ENCODE results near the gene CDKN2C. TPM values are rescaled to one million over a fixed set of nuclear protein-coding genes. Genes with fewer than 3 reads are reported as not detected.
A peak's percentile ranks its signal among the peaks of the same experiment; 100 is the strongest.

The CDKN2C gene
- total and polyA plus RNA-seq, 11 donors: 11.2 to 18.8 (median 15.3) TPM

- peak; percentile 96 to 98 (median 97) for DNase-seq
- H3K36me3 ChIP-seq: peaks cover 0 to 3% (median 0%) of the 10 kb centered on the region in 9 donors
- peak in 6 of 12 donors; percentile 13 to 35 (median 20) for TF ChIP-seq CTCF (IDR thresholded peaks at IDR 0.05)
- peak; percentile 37 to 88 for TF ChIP-seq POLR2A (IDR thresholded peaks at IDR 0.05)
- ATAC-seq: peak; percentile 96 to 99 (median 99)
- no peaks in the 10 kb centered on the region for H3K27me3 ChIP-seq
- intact Hi-C loops (cut with DNase I): loop anchor here in 3 of 10 donors (1.0 to 10.0 kb wide), 5 partner anchors 8 to 915 kb away; partner anchors contain the start of genes EPS15 (in 1 of the 3) and NRDC (in 1 of the 3)
- H3K4me1 ChIP-seq: peaks cover 0 to 37% (median 17%) of the 10 kb centered on the region in 12 donors
- H3K9me3 ChIP-seq: no peaks in the 10 kb centered on the region
- H3K4me3 ChIP-seq: peak within 1 kb of the TSS; percentile 44 to 89 (median 75)
- peak within 1 kb of the TSS; percentile 51 to 93 (median 86) for H3K27ac ChIP-seq
- 0% methylated on average over 23 to 80 of the region's 80 CpGs for WGBS, 4 donors
These were observed 9.9 kb upstream of the CDKN2C start, which contains the start of gene FAF1 for GRCh38 chr1:50959913-50960844. FAF1 (minus strand) TSS chr1:50960267; CDS start chr1:50959811, 456 bp downstream.

GRCh38 chr1:50964863-50965262 lies 5.2 kb upstream of the CDKN2C start:
- ATAC-seq (no peak), DNase-seq (no peak)
- TF ChIP-seq POLR2A (IDR thresholded peaks at IDR 0.05): no peak
- TF ChIP-seq CTCF (IDR thresholded peaks at IDR 0.05): no peak
- no peak overlapping the region for H3K27ac ChIP-seq
- no peaks in the 10 kb centered on the region for H3K9me3 ChIP-seq
- no peaks in the 10 kb centered on the region for H3K36me3 ChIP-seq
- peaks cover 0 to 24% (median 13%) of the 10 kb centered on the region in 12 donors for H3K4me1 ChIP-seq
- intact Hi-C loops (cut with DNase I): loop anchor here in 3 of 10 donors (5.0 to 10.0 kb wide), 7 partner anchors 33 to 910 kb away; partner anchors contain the start of genes EPS15 (in 1 of the 3), NRDC (in 1 of the 3) and RNF11 (in 1 of the 3)
- no peaks in the 10 kb centered on the region for H3K27me3 ChIP-seq
- WGBS, 4 donors: 91 to 95% (median 94%) methylated on average over 11 of the region's 11 CpGs
- H3K4me3 ChIP-seq: no peak overlapping the region

GRCh38 chr1:50966991-50967390 lies 3.1 kb upstream of the CDKN2C start:
- TF ChIP-seq POLR2A (IDR thresholded peaks at IDR 0.05) (no peak), CTCF (IDR thresholded peaks at IDR 0.05) (no peak)
- intact Hi-C loops (cut with DNase I): loop anchor here in 3 of 10 donors (5.0 to 10.0 kb wide), 7 partner anchors 35 to 908 kb away; partner anchors contain the start of genes EPS15 (in 1 of the 3), NRDC (in 1 of the 3) and RNF11 (in 1 of the 3)
- WGBS, 4 donors: 72 to 82% (median 73%) methylated on average over 3 of the region's 3 CpGs
- Histone ChIP-seq H3K27ac (peak overlapping the region; percentile 92 to 99 (median 96)), H3K36me3 (no peaks in the 10 kb centered on the region), H3K4me1 (peaks cover 0 to 26% (median 10%) of the 10 kb centered on the region in 12 donors), H3K9me3 (no peaks in the 10 kb centered on the region), H3K4me3 (peak overlapping the region in 9 of 12 donors; percentile 57 to 91 (median 86)), H3K27me3 (no peaks in the 10 kb centered on the region)
- ATAC-seq (no peak), DNase-seq (no peak)

All from heart left ventricle (tissue), 16 donors.